CD4-positive, alpha-beta T cell (primary cell): ENCODE results near the gene PCGF3. TPM values are rescaled to one million over a fixed set of nuclear protein-coding genes. Genes with fewer than 3 reads are reported as not detected.

Source experiments
- ATAC-seq: fragments of 200-7000 bp; cut with Tn5 transposase; one replicate; pipeline ENCODE4 v1.10.0; 2022; ENCODE audit warnings: mild to moderate bottlenecking; ENCODE audit not compliant: poor library complexity
- CTCF ChIA-PET: fragments of 350-600 bp; sonication (Branson Sonifier 250); formaldehyde crosslinking; loops from one replicate; lab custom pipeline; 2021; ENCODE audit warnings: antibody characterized with exemption, inconsistent platforms; lab: Charles Lee
- POLR2A ChIA-PET: fragments of 350-600 bp; sonication (Branson Sonifier 250); formaldehyde crosslinking; loops from one replicate; lab custom pipeline; 2021; ENCODE audit warnings: antibody characterized with exemption, inconsistent platforms; lab: Charles Lee
- DNase-seq, 14 experiments: peaks; one replicate each; pipeline ENCODE4 v3.0.0-alpha.2; 2013 to 2020; ENCODE audit warnings: mixed read lengths in 2 of 14
- H3K27ac ChIP-seq, 2 donors: one replicate each; pipeline versions ENCODE4 v1.5.1 to v1.7.0; 2013; ENCODE audit warnings: low read length in 2 of 2, low read depth in 1 of 2, mild to moderate bottlenecking in 1 of 2
- H3K27me3 ChIP-seq, 2 experiments: 1 replicate in 1 of 2; 2 replicates in 1 of 2; pipeline versions ENCODE4 v1.6.1 to v1.7.0; 2013; ENCODE audit warnings: low read length in 2 of 2, control low read depth in 1 of 2, mild to moderate bottlenecking in 1 of 2, moderate library complexity in 1 of 2; ENCODE audit not compliant: insufficient read depth in 2 of 2, control insufficient read depth in 1 of 2
- H3K36me3 ChIP-seq: one replicate; pipeline ENCODE4 v1.6.1; 2013; ENCODE audit warnings: low read length, control low read depth; ENCODE audit not compliant: insufficient read depth
- H3K4me1 ChIP-seq: one replicate; pipeline ENCODE4 v1.6.1; 2013; ENCODE audit warnings: low read length, control low read depth; ENCODE audit not compliant: insufficient read depth
- H3K4me3 ChIP-seq: one replicate; pipeline ENCODE4 v1.5.1; 2013; ENCODE audit warnings: mild to moderate bottlenecking, low read length, moderate library complexity
- H3K9me3 ChIP-seq, 2 experiments: 1 replicate in 1 of 2; 2 replicates in 1 of 2; pipeline versions ENCODE4 v1.6.1 to v1.7.0; 2013; ENCODE audit warnings: low read length in 2 of 2, mild to moderate bottlenecking in 2 of 2, control low read depth in 1 of 2, moderate library complexity in 1 of 2; ENCODE audit not compliant: control insufficient read depth in 1 of 2, insufficient read depth in 1 of 2
- H3K27ac Mint-ChIP-seq: one replicate; pipeline ENCODE4 v1.8.0; 2020; ENCODE audit warnings: mixed read lengths
- H3K27me3 Mint-ChIP-seq: one replicate; pipeline ENCODE4 v1.8.0; 2021; ENCODE audit warnings: mixed read lengths
- H3K36me3 Mint-ChIP-seq: one replicate; pipeline ENCODE4 v1.8.0; 2021; ENCODE audit warnings: low read depth, mixed read lengths
- H3K4me1 Mint-ChIP-seq: one replicate; pipeline ENCODE4 v1.8.0; 2021; ENCODE audit warnings: low read depth, mixed read lengths
- H3K4me3 Mint-ChIP-seq: one replicate; pipeline ENCODE4 v1.8.0; 2020; ENCODE audit warnings: mild to moderate bottlenecking, mixed read lengths
- H3K9me3 Mint-ChIP-seq: one replicate; pipeline ENCODE4 v1.8.0; 2020; ENCODE audit warnings: mixed read lengths
- intact Hi-C, 2 experiments: fragments of 100-400 bp; cut with DNase I in 1 of 2; cut with micrococcal nuclease in 1 of 2; formaldehyde crosslinking; loops; one replicate each; pipeline versions ENCODE4 v1.15.1 to v1.9.0; 2023 to 2025; cut with DNase I, micrococcal nuclease
- total RNA-seq, 174 experiments: library from RNA in 2 of 174; stranded (reverse) in 2 of 174; gene quantifications; one replicate each; pipeline ENCODE4 v1.2.3 and lab custom pipeline; 2021 to 2026
- TF ChIP-seq, protein P1 (sequence below): fragments of 200-600 bp; IDR thresholded peaks from one replicate; pipeline ENCODE4 v1.8.0; 2022; ENCODE audit warnings: antibody characterized with exemption, mild to moderate bottlenecking

PCGF3 gene
- total RNA-seq, 2 experiments from 2014 or later: 45.1 to 48.6 TPM

DNA sequence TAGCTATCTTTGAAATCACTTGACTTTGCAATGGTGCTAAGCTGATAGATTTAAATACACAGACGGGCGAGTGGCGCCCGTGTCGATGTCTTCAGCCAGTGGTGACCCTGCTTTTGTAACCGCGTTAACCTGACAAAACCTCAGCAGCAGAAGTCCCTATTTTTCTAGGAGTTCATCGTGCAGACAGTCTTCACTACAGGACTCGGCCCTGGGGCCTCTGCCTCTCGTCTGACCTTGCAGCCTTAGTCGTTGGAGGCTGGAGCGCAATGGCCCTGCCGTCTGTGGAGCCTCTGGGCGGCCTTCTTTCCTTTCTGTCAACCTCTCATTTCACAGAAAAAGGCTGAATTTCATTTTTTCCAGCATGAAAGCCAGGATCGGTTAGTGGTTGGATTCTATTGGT lies 62.4 kb downstream of the PCGF3 start:
- Histone ChIP-seq H3K36me3 (peaks cover 53% of the 10 kb centered on the region), H3K9me3 (peaks cover 0 to 20% of the 10 kb centered on the region in 2 experiments), H3K4me3 (no peak overlapping the region), H3K27me3 (no peaks in the 10 kb centered on the region), H3K27ac (no peak overlapping the region), H3K4me1 (peaks cover 18% of the 10 kb centered on the region)
- TF ChIP-seq, protein P1, sequence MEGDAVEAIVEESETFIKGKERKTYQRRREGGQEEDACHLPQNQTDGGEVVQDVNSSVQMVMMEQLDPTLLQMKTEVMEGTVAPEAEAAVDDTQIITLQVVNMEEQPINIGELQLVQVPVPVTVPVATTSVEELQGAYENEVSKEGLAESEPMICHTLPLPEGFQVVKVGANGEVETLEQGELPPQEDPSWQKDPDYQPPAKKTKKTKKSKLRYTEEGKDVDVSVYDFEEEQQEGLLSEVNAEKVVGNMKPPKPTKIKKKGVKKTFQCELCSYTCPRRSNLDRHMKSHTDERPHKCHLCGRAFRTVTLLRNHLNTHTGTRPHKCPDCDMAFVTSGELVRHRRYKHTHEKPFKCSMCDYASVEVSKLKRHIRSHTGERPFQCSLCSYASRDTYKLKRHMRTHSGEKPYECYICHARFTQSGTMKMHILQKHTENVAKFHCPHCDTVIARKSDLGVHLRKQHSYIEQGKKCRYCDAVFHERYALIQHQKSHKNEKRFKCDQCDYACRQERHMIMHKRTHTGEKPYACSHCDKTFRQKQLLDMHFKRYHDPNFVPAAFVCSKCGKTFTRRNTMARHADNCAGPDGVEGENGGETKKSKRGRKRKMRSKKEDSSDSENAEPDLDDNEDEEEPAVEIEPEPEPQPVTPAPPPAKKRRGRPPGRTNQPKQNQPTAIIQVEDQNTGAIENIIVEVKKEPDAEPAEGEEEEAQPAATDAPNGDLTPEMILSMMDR: no peak
- H3K4me3 Mint-ChIP-seq: no peak overlapping the region
- intact Hi-C loops: no loop called here
- ChIA-PET POLR2A (interaction anchor here (1.1 kb wide), 1 partner anchor 10 kb away, joined by 3 read pairs; no protein-coding TSS in a partner anchor), CTCF (no interaction called here)
- DNase-seq (no peak), ATAC-seq (no peak)
- peaks cover 31% of the 10 kb centered on the region for H3K4me1 Mint-ChIP-seq
- H3K27me3 Mint-ChIP-seq: no peaks in the 10 kb centered on the region
- H3K36me3 Mint-ChIP-seq: peaks cover 69% of the 10 kb centered on the region
- no peaks in the 10 kb centered on the region for H3K9me3 Mint-ChIP-seq
- no peak overlapping the region for H3K27ac Mint-ChIP-seq

DNA sequence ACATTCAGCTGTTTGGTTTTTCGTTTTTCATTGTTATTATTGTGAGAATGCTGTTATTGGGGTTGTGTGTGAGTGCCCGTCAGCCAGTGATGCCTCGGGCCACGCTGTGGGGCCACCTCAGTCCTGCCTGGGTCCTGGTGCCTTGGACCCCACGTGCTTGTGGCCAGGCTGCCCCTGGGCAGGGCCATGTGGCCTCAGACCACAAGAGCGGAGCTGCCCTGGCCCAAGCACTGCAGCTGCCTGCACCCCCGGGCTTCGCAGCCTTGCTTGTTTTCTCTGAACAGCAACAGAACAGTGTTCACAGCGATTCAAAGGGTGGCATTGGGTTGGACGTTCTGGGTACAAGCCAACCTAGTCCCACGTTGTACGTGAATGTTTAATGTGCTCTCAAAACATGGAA lies 63.4 kb downstream of the PCGF3 start:
- Histone ChIP-seq H3K9me3 (peaks cover 0 to 13% of the 10 kb centered on the region in 2 experiments), H3K27ac (no peak overlapping the region), H3K36me3 (peaks cover 52% of the 10 kb centered on the region), H3K4me3 (no peak overlapping the region), H3K4me1 (peaks cover 23% of the 10 kb centered on the region), H3K27me3 (no peaks in the 10 kb centered on the region)
- no peaks in the 10 kb centered on the region for H3K9me3 Mint-ChIP-seq
- TF ChIP-seq, protein P1: no peak
- H3K4me3 Mint-ChIP-seq: no peak overlapping the region
- CTCF ChIA-PET: no interaction called here
- peaks cover 63% of the 10 kb centered on the region for H3K36me3 Mint-ChIP-seq
- no peak for ATAC-seq
- no peaks in the 10 kb centered on the region for H3K27me3 Mint-ChIP-seq
- POLR2A ChIA-PET: interaction anchor here (1.1 kb wide), 2 partner anchors 9 to 13 kb away, joined by 3 read pairs; no protein-coding TSS in a partner anchor
- no peak for DNase-seq
- peaks cover 29% of the 10 kb centered on the region for H3K4me1 Mint-ChIP-seq
- no peak overlapping the region for H3K27ac Mint-ChIP-seq
- intact Hi-C loops: no loop called here

DNA sequence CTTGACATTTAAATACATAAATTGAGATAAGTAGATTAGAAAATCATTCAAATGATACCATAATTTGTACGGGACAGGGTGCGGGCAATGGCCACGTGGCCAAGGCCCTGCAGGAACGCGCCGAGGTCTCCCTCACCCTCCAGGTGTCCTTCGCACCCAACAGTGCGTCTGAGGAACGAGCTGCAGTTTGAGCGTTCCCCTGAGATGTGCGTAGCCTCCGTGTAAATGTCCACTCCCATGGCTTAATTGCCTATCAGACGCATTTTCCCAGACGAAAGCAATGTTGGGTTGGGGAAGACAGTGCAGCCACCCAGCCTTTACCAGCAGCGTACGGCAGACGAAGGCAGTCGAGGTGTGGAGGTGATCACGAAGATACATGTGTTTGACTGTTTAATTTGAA lies 63.9 kb downstream of the PCGF3 start:
- peaks cover 55% of the 10 kb centered on the region for H3K36me3 ChIP-seq
- Mint-ChIP-seq H3K4me1 (peaks cover 34% of the 10 kb centered on the region), H3K27me3 (no peaks in the 10 kb centered on the region), H3K27ac (no peak overlapping the region), H3K36me3 (peaks cover 69% of the 10 kb centered on the region), H3K4me3 (no peak overlapping the region), H3K9me3 (no peaks in the 10 kb centered on the region)
- H3K27me3 ChIP-seq: no peaks in the 10 kb centered on the region
- H3K9me3 ChIP-seq: peaks cover 0 to 7% of the 10 kb centered on the region in 2 experiments
- CTCF ChIA-PET: no interaction called here
- H3K4me1 ChIP-seq: peaks cover 28% of the 10 kb centered on the region
- TF ChIP-seq, protein P1: no peak
- POLR2A ChIA-PET: interaction anchor here (1.1 kb wide), 1 partner anchor 12 kb away, joined by 3 read pairs; no protein-coding TSS in a partner anchor
- H3K4me3 ChIP-seq: no peak overlapping the region
- H3K27ac ChIP-seq: no peak overlapping the region
- ATAC-seq (no peak), DNase-seq (no peak)
- intact Hi-C loops: no loop called here
